HG03571 (cell line): ENCODE measurements around the gene MAP1A.

ENCODE experiments used
- ATAC-seq: cut with Tn5 transposase; IDR thresholded peaks from one replicate; pipeline ENCODE4 v1.9.1; 2021; ENCODE audit not compliant: unreplicated experiment

MAP1A gene

GRCh38 chr15:43517354-43518196 is at the start of gene MAP1A:
TSS of gene MAP1A (plus strand) at chr15:43517608. CDS start at chr15:43521474, 3,866 bp downstream.
- no peak for ATAC-seq

GRCh38 chr15:43469867-43470266 is 47.5 kb upstream of the MAP1A start:
- no peak for ATAC-seq

GRCh38 chr15:43471975-43472374 is 45.4 kb upstream of the MAP1A start:
- ATAC-seq = no peak

DNA sequence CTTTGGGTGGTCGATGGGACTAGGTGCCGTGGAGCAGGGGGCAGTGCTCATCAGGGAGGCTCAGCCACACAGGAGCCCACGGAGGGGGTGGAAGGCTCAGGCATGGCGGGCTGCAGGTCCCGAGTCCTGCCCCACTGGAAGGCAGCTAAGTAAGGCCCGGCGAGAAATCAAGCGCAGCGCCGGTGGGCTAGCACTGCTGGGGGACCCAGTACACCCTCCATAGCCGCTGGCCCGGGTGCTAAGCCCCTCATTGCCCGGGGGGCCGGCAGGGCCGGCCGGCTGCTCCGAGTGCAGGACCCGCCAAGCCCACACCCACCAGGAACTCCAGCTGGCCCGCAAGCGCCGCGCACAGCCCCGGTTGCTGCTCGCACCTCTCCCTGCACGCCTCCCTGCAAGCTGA is 43.5 kb upstream of the MAP1A start:
- ATAC-seq = no peak

DNA sequence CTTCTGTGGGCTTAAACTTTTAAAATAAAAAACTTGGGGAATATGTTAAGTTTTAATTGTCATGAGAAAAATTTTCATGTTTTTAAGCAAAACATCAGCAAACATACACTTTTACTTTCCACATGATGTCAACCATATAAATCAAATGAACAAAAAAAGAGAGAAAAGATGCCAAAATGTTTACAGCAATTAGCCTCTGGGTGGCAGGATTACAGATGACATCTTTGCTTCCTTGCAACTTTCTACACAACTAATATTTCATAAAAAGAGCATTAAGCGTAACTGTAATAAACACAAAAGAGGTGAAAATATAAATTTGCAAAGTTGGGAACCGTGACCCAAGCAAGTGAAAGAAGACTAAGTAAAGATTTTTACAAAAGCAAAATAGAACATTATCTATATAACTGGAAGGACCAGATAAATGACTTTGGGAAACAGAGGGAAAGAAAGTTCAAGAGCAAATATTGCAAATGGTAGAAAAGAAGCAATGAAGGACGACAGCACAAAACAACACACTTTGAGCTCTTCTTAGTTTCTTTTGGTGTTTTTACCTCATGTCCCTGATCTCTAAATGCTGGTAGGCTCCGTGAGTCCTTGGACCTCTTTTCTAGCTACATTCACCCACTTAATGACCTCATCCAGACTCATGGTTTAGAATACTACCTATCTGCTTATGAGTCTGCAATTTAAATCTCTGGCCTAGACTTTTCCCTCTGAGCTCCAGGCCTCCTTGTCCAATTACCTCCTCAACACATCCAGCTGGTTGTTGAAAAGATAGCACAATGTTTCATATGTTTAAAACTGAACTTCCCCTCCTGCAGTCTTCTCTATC is 33.9 kb upstream of the MAP1A start:
- ATAC-seq = no peak

- no peak for ATAC-seq
These were observed 33.0 kb upstream of the MAP1A start for GRCh38 chr15:43484455-43484854.

DNA sequence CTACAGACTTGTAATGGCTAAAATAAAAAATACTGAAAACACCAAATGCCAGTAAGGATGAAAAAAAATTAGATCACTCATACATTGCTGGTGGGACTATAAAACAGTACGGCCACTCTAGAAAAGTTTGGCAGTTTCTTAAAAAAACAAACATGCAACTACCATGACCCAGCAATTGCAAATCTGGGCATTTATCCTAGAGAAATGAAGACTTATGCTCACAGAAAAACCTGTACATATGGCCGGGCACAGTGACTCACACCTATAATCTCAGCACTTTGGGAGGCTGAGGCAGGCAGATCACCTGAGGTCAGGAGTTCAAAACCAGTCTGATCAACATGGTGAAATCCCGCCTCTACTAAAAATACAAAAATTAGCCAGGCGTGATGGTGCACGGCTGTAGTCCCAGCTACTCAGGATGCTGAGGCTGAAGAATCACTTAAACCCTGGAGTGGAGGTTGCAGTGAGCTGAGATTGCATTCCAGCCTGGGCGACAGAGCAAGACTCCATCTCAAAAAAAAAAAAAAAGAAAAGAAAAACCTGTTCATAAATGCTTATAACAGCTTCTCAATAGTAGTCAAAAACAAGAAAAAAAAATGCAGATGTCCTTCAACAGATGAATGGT is 30.0 kb upstream of the MAP1A start:
- ATAC-seq = no peak

DNA sequence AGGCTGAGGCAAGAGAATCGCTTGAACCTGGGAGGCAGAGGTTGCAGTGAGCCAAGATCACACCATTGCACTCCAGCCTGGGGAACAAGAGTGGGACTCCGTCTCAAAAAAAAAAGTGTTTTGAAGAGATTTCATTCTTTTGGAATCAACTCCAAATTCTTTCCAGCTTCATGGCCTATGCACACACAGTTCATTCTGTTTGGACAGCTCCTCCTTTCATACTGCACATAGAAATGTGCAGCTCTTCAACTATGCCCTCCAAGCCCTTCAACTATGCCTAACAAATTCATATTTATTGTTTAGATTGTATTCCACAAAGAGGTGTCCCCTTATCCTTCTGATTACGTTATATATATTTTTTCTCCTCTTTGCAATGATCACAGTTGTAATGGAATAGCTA is 28.6 kb upstream of the MAP1A start:
- no peak for ATAC-seq

DNA sequence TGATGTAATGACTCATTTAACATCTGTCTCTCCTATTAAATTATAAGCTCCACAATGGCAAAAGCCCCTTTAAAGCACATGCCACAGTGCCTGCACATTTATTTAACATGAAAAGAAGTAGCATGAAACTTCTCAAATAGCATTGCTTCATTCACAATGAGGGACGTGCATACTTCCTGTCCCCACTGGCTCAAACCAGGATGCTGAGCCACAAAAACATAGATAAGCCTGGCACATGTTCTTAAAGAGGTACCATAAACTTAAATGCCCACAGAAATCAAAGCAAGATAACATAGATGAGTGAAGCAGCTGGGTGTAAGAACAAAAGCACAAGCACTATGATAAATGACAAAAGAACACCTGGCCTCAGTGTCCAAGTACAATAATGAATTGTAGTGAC is 28.2 kb upstream of the MAP1A start:
- ATAC-seq = no peak

GRCh38 chr15:43492266-43492665 is 25.1 kb upstream of the MAP1A start:
- no peak for ATAC-seq

GRCh38 chr15:43492673-43493601 is 24.5 kb upstream of the MAP1A start, which contains the start of gene TP53BP1:
TSS of gene TP53BP1 (minus strand) at chr15:43493156. CDS start at chr15:43493043, 113 bp downstream.
- ATAC-seq = peak; percentile 96

- ATAC-seq = no peak
These were observed 23.5 kb upstream of the MAP1A start for GRCh38 chr15:43493703-43494472.

DNA sequence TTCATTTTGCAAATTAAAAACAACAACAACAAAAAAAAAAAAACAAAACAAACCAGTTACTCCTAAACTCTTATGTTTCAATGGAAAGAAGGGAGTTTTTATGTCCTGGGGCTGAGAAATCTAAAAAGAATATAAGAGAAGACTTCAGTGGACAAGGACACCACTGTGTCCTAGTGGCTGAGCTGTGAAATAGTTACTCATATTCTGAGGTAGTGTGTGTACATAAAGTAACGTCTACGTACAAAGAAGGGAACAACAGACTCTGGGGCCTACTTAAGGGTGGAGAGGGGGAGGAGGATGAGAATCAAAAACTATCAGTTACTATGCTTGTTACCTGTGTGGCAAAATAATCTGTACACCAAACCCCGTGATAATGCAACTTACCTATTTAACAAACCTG is 18.4 kb upstream of the MAP1A start:
- ATAC-seq = no peak

- no peak for ATAC-seq
These were observed 17.8 kb upstream of the MAP1A start for GRCh38 chr15:43499635-43500034.

DNA sequence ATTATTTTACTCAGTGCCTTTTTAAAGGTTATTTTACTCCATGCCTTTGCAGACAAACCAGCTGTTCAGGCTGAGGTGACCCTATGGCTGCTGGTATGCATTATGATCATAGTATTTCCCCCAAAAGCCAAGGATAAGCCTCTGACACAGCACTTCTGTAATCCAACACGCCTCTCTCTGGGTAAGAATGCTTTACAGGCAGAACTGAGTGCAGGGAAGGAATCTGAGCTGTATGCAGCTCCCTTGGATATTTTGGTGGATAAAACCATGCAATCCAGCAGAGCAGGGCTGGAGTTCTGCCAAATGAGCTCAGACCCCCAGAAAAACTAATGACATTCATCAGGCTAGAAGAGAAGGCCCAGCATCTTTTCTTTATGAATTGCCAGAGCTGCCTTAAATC is 11.7 kb upstream of the MAP1A start:
- ATAC-seq = no peak

- no peak for ATAC-seq
These were observed 9.0 kb upstream of the MAP1A start for GRCh38 chr15:43508421-43508820.

DNA sequence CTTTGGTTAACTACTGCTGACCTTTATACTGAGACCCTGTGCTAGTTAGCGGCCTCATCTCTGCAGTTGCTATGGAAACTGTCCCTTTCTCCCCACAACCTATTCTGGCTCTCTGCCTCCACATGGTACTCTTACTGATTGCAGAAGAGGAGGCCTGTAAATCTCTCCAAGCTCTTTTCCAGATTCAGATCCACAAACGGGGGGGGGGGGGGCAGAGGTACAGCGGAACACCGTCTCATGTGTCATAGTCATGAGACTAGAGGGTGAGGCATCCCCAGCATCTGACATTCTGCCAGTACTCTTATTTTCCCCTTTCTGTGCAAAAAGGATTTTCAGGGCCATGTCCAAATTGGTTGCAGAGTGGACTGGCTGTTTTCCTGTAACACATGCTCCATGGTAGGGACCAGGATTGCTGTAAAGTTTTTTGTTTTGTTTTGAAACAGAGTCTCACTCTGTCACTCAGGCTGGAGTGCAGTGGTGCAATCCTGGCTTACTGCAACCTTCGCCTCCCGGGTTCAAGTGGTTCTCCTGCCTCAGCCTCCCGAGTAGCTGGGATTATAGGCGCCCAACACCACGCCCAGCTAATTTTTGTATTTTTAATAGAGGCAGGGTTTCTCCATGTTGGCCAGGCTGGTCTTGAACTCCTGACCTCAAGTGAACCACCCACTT is 8.3 kb upstream of the MAP1A start:
- ATAC-seq = no peak

GRCh38 chr15:43509660-43510199 is 7.7 kb upstream of the MAP1A start:
- no peak for ATAC-seq
